Spleen (tissue), 7 donors: ENCODE results near the gene CHRNA7.
"Not testable (repeated sequence)": the region's sequence is repeated elsewhere in the genome, so short reads cannot be mapped to it uniquely, and the experiment has no call there.

Experiments used
- POLR2AphosphoS5 ChIP-seq, 3 donors: sonication (generic); formaldehyde crosslinking; IDR thresholded peaks; one replicate each; pipeline ENCODE4 v1.5.1; 2017; ENCODE audit warnings: antibody characterized with exemption in 3 of 3
- TF ChIP-seq, protein P1 (sequence below), 11 experiments: fragments of 200-600 bp in 7 of 11; fragments of 450-650 bp in 4 of 11; sonication (generic) in 4 of 11; IDR thresholded peaks in 8 of 11; conservative IDR thresholded peaks in 3 of 11; 1 replicate in 7 of 11; 2 replicates in 4 of 11; pipeline versions ENCODE4 v1.4.0 to v1.8.0; 2016 to 2021; ENCODE audit warnings: antibody characterized with exemption in 11 of 11, inconsistent platforms in 4 of 11, mild to moderate bottlenecking in 1 of 11
- donor health status: DM: no; HTN: no; CAD: no; lungs with moderate emphysema.
- donor health status: DM: no; HTN: no; CAD: no.
- donor health status: DM: no; HTN: no; CAD: no.

DNA sequence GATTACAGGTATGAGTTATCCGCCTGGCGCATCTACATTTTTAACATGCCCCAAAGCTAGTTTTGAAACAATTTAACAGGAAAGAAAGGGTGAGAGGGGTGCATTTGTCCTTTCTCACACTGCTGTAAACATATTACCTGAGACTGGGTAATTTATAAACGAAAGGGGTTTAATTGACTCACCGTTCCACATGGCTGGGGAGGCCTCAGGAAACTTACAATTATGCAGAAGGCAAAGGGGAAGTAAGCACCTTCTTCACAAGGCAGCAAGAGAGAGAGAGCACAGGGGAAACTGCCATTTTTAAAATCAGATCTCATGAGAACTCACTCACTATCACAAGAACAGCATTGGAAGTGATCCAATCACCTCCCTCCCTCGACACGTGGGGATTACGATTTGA lies 165.9 kb downstream of the CHRNA7 start:
- TF ChIP-seq, protein P1, sequence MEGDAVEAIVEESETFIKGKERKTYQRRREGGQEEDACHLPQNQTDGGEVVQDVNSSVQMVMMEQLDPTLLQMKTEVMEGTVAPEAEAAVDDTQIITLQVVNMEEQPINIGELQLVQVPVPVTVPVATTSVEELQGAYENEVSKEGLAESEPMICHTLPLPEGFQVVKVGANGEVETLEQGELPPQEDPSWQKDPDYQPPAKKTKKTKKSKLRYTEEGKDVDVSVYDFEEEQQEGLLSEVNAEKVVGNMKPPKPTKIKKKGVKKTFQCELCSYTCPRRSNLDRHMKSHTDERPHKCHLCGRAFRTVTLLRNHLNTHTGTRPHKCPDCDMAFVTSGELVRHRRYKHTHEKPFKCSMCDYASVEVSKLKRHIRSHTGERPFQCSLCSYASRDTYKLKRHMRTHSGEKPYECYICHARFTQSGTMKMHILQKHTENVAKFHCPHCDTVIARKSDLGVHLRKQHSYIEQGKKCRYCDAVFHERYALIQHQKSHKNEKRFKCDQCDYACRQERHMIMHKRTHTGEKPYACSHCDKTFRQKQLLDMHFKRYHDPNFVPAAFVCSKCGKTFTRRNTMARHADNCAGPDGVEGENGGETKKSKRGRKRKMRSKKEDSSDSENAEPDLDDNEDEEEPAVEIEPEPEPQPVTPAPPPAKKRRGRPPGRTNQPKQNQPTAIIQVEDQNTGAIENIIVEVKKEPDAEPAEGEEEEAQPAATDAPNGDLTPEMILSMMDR (IDR thresholded peaks at IDR 0.05 in 8 of 11, conservative IDR thresholded peaks at IDR 0.05 in 3 of 11): not testable (repeated sequence)
- TF ChIP-seq POLR2AphosphoS5 (IDR thresholded peaks at IDR 0.05): not testable (repeated sequence)
